HG03439 (cell line): ENCODE results near the gene MAN2B1.
"Not testable (repeated sequence)": the region's sequence is repeated elsewhere in the genome, so short reads cannot be mapped to it uniquely, and the experiment has no call there.

Experiments used
- ATAC-seq: cut with Tn5 transposase; IDR thresholded peaks from one replicate; pipeline ENCODE4 v1.9.1; 2021; ENCODE audit warnings: mild to moderate bottlenecking, moderate library complexity; ENCODE audit not compliant: unreplicated experiment

MAN2B1 gene

DNA sequence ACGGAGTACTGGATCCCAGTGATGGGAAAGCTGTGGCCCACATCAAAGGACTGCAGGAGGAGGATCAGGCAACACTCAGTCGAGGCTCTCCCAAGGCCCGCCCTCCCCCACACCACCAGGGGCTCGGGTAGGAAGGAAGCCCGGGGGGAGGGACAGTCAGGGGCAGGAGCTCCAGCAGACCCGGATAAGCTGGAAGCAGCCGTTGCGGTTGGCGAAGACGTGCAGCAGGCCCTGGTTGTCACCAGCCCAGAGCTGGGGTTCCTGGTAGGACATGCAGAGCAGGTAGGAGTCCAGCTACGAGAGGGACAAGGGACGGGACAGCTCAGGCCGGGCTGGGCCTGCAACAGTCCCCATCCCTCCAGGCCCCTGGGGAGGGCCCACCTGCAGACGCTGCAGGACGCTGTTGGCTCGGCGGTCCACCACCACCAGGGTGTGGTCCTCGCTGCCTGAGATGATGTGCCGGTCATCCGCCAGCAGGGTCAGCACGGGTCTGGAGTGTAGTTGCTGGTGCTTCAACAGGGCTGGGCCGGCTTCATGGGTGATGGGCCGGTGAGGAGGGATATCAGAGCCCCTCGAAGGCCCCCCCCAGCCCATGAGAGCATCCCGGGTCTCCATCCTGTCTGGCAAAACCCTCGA, 23.2 kb upstream of the MAN2B1 start:
- ATAC-seq, result no peak

DNA sequence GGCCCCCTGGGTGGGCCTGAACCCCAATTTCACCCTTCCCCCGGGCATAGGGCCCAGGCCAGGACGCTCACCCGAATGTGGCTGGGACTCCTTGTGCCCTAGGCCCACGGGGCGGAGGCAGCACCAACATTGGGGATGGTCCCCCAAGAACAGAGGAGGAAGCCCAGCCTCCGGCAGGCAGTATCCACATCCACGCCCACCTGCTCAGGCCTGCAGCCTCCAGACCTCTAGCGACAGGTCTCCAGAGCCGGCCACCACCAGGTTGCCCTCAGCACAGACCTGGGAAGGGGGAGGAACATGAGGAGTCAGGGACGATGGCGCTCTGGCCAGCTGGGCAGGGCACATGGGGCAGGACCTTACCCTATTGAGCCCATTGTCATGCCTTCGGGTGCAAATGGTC, 22.5 kb upstream of the MAN2B1 start:
- no peak for ATAC-seq

DNA sequence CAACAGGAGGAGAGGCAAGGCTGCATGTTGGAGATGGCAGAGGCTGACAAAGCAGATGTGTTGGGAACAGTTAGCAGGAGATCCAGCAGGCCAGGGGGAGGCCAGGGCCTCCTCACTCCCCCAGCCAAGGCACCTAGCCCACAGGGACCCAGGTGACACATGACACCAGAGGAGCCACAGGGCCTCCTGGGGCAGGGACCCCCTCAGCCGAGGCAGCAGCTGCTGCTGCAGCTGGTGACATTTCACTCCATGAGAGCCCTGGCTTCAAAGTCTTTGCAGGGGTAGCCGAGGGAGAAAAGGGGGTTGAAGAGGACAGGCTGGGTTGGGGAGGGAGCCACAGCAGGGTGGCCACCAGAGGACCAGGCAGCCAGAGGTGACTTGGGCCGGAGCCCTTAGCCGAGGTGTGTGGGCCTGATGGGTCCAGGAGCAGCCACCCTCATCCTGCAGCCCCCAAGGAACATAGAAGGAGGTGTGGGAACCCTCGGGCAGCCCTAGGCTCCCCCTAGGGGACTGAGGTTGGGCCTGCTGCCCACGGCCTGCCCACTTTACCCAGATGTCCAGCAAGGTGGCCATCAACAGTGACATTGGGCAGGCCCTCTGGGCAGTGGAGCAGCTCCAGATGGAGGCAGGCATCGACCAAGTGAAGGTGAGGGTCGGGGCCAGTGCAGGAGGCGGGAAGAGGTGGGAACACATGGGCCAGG, 21.1 kb upstream of the MAN2B1 start, which contains the start of gene GNG14:
Gene GNG14 (plus strand): TSS at position 503 of the 701 bp plus-strand sequence. CDS start 51 bp downstream, at position 554.
- no peak for ATAC-seq

DNA sequence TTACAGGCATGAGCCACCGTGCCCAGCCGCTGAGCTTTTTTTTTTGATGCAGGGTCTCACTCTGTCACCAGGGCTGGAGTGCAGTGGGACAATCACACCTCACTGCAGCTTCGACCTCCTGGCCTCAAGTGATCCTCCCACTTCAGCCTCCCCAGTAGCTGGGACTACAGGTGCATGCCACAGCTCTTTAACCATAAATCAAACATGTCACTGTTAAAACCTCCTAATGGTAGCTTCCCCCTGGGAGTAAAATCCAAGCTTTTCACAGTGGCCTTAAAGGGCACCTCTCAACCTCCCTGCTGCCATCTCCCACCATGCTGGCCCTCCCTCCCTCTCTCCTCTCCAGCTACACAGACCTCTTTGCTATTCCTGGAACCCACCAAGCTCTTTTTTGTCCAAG, 19.3 kb upstream of the MAN2B1 start:
- no peak for ATAC-seq

DNA sequence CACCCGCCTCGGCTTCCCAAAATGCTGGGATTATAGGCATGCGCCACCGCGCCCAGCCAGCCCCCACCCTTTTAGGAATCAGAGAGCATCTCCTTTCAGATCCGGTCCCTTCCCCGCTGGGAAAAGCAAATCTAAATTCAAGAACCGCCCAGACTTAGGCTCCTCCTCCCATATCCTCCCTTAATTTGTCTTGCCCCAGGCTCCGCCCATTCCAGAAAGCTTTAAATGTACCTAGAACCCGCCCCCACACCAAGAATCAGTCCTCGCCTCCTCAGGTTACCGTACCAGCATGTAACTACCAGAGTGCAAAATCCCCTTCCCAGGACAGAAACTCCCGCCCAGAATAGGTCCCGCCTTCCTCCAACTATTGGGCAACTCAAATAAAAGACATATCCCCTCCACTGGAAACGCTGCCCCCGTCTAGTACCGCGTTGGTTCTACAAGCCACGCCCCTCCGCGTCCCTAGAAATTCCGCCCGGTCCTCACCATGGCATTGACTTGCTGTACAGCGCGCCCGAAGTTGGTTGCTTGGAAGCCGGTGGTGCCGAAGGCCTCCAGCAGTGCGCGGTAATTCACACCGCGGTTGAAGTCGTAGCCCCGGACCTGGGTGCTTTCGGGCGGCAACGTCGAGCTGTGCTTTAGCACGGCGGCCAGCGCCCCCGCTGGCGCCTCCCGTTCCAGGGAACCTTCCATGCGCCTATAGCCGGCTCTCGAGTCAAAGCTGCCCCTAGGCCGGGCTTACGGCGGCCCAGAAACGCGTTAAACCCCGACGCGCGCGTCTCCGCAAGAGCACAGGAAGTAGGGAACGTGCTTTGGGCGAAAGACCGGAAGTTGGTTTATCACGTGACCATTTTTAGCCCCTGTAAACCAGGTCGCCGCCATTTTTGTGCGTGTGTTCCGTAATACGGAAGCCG, 14.8 kb upstream of the MAN2B1 start, which contains the start of gene DHPS:
Gene DHPS (minus strand): TSS at position 807 of the 914 bp plus-strand sequence. CDS start 114 bp downstream, at position 693.
- ATAC-seq, result peak; percentile 77

DNA sequence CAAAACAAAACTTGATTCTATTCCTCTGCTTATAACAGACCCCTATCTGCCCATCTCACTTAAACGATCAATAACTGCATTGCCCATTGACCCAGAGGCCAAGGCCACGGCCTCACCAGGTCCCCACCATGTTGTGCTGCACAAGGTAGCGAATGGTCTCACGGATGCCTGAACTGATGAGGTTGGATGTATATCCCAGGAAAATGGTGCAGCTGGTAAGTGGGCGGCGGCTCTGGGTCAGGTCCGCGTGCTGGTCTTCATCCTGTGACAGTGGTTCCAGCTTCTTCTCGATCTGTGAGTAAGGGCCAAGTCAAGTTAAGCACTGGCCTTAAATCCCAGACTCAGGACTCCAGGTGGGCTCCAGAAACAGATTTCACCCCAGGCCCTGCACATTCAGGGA, 13.5 kb upstream of the MAN2B1 start:
- no peak for ATAC-seq

DNA sequence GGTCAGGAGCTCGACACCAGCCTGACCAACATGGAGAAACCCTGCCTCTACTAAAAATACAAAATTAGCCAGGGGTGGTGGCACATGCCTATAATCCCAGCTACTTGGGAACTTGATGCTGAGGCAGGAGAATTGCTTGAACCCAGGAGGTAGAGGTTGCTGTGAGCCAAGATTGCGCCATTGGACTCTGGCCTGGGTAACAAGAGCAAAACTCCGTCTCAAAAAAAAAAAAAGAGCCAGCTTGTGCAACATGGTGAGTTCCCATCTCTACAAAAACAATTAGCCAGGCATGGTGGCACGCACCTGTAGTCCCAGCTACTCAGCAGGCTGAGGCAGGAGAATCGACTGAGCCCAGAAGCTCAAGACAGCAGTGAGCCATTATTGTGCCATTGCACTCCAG, 11.5 kb upstream of the MAN2B1 start:
- ATAC-seq, result not testable (repeated sequence)

DNA sequence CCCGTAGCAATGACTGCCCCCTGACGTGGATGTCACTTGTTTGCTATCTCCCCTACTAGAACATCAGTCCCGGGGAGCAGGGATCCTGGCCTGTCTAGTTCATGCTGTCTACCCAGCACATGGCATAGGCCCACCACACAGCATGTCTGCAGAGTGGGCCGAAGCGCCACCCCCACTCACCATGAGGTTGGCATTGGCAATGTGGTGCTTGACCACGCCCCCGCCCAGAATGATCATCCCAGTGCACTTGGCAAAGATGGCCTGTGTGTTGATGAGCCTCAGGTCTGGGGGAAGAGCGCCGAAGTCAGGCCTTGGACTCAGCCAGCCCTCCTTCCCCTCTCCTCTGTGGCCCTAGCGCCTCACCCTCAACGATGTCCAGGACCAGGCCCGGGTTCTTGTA, 10.4 kb upstream of the MAN2B1 start:
- ATAC-seq, result no peak

DNA sequence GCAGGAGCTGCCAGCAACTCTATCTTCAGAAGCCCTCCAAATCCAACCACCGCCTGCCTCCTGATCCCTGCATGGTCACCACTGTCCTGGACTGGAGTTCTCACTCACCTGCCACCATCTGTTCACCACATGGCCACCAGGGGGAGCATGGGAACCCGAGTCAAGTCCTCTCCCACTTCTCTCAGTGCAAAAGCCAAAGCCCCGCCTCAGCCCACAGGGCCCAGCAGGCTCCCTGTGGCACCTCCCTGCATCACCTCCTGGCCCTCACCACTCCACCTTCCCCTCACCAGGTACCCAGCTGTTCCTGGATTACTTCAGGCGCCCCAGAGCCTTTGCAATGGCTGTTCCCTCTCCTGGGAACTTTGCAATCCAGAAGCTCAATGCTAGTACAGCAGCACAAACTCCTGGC, 9.8 kb upstream of the MAN2B1 start:
- no peak for ATAC-seq

DNA sequence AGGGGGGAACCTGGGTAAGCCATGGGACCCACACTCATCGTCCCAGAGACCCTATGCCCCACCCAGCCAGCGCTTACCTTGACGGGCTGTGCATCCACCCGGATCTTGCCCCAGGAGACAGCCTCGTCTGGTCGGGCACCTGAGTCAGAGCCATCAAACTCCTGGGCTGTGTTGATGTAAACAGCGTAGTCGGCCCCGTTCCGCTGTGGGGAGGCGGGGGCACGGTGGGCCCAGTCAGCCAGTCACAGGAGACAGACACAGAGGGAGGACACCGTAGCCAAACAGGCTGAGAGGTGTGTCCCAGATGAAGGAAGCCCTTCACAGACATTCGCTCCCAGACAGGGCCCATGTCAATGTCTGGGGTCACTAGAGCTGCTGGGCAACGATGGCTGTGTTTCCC, 9.4 kb upstream of the MAN2B1 start:
- no peak for ATAC-seq

DNA sequence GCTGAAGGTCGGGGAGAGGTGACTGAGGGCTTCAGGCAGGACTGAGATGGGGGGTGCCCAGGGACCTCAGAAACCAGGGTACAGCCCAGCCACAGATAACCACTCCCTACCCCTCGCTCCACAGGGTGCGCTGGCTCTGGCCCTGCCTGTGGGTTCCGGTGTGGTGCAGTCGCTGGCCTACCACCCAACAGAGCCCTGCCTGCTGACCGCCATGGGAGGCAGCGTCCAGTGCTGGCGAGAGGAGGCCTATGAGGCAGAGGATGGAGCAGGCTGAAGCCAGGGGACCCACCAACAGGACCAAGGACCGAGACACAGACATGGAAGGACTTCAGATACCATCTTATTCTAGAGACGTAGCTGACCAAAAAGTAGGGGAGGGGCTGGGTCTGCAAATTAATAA, 8.9 kb upstream of the MAN2B1 start:
- ATAC-seq, result no peak

DNA sequence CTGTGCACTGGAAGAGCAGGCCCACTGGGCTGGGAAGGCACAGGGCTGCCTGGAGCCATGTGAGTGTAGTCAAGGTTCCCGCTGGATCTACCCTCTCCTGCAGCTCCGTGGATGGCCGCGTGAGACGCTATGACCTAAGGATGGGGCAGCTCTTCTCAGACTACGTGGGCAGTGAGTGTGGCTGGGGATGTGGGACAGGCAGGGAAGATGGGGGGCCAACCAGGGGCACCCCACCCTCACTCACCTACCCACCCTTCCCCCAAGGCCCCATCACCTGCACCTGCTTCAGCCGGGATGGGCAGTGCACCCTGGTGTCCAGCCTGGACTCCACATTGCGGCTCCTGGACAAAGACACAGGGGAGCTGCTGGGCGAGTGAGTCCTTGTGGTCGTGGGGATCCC, 6.2 kb upstream of the MAN2B1 start:
- no peak for ATAC-seq

DNA sequence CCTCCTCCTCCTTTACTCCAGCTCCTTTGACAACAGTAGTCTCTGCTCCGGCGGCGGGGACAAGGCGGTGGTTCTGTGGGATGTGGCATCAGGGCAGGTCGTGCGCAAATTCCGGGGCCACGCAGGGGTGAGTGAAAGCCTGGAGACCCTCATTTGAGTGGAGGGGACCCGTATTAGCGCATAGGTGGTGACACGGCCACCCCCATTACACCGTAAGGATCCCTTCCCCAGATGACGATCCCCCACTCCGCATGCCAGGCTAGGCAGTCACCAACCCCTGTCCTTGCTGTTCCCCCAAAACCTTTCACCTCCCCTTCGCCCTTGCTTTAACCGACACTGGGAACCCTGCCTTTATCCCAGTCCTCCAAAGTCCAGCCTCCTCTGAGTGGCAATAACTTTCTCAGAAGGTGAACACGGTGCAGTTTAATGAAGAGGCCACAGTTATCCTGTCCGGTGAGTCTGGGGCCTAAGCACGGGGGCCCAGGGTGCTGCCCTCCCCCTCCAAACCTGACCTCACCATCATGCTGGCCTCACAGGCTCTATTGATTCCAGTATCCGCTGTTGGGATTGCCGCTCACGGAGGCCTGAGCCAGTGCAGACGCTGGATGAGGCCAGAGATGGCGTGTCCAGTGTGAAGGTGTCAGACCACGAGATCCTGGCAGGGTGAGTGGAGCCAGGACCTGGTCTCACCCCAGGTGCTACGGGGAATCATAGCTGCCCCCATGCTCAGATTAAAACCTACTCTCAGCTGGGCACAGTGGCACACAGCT, 3.8 kb upstream of the MAN2B1 start:
- ATAC-seq, result no peak

DNA sequence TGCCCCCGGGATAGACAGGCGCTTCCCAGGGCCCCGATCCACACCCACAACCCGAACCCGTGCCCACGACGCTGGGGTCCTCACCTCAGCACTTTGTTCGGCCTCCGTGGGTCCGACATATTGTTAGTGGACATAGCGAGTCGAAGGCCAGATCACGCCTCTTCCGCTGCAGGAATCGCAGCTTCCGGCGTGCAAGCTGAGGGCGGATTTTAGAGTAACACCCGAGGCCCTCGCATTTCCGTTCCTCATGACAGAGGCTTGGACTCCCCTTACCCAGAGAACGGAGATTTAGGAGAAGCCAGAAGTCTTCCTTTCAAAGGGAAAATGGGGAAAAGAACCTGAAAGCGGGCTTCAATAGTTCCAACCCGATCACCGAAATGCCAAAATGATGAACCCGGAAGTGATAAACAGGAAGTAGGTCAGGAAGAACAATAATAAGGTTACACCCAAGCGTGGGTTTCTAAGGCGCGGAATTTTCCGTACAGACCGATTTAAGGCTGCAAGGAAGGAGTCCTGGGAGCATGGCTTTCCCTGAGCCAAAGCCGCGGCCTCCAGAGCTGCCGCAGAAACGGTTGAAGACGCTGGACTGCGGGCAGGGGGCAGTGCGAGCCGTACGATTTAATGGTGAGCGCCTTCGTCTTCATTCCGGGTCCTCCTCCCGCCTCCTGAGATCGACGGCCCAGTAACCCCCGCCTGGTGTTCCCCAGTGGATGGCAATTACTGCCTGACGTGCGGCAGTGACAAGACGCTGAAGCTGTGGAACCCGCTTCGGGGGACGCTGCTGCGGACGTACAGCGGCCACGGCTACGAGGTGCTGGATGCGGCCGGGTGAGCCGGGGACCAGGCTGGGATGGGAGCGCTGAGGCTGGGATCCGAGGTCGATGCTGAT, 3.0 kb upstream of the MAN2B1 start:
- peak; percentile 29 for ATAC-seq

DNA sequence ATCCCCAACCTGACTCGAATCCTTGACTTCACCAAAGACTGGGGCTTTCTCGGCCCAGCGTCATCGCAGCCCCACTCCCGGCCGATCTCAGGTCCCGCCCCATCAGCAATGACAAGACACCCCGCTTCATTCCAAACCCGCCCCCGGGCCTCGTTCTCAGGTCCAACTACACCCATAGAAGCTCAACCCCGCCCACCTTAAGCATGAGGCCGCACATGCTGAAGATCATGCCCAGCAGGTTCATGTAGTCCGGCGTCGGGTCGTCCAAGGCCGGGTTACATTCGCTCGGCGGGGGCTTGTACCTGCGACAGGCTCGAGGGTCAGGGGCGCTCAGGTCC, 2.4 kb upstream of the MAN2B1 start:
- ATAC-seq, result peak; percentile 15

DNA sequence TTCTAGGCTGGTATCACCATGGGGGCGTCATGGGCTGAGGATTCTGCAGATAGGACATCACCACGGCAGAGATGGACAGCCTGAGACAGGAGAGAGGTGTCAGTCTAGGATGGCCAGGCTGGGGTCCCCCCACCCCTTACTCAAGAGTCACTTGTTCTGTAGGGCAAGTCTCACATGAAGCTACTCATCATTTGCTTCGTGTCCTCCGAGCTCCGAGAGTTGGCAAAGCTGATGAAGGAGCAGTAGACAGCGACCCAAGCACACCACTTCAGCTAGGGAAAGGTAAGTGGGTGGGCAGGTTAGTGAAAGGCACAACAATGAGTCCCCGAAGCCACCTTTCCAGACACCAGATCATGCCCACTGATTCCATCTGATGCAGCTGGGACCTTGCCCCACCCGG, 1.8 kb upstream of the MAN2B1 start:
- no peak for ATAC-seq

DNA sequence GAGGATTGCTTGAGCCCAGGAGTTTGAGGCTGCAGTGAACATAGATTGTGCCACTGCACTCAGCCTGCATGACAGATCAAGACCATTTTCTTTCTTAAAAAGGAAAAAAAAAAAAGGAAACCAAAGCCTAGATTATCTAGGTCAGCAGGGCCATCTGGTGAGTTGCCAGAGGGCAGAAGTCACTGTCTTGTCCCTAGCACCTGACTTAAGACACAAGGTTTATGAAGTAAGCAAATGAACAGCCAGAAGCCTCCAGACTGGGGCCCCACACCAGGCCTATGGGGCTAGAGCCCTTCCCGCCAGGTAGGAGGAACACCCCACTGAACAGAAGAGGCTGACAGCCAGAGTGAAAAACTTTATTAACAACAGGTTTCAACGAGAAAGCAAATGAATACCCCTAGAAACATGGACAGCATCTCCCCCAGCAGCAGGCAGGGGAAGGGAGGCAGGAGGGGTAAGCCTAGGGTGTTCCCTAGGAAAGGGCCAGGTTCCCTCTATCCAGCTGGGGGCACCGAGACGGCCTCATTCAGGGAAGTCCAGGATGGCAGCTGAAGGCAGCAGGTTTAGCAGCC, 1.3 kb upstream of the MAN2B1 start:
- ATAC-seq, result no peak

DNA sequence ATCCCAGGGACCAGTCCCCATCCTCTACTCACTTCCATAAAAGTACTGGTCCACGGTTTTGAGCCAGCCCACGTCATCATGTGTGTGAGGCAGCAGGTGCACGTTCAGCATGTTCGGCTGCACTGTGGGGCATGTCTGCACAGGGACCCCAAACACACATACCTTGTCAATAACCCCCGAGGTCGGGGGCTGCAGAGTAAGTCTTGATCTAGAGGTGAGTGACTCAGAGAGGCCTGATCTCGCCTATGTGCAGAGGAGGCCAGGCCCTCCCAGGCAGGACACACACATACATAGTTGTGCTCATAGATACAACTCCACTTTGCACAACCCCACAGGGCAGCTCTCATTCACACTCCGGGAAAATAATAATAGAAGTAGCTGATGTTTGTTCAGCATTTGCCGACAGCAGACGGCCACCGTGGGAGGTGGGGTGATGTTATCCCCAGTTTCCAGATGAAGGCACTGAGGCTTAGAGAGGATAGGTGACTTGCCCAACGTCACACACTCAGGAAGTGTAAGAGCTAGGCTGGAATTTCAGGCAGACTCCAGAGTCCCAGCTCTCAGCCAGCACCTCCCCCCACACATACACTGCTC, 774 bp downstream of the MAN2B1 start:
- no peak for ATAC-seq

DNA sequence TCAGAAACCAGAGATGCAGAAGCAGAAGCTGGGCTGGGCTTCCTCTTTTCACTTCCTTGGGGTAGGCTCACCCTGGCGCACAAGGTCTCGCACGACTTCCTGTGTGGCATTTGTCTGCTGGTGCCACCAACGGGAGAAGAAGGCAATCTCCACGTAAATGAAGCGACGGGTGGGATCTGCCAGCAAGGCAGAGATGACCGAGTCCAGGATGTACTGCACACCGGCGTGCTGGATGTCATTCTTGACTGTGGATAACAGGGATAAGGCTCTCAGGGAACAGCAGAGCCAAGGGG, 1.3 kb downstream of the MAN2B1 start:
- no peak for ATAC-seq
